ENCODE measurements around the gene SYTL2. TPM values are rescaled to one million over a fixed set of nuclear protein-coding genes. Genes with fewer than 3 reads are reported as not detected.

The SYTL2 gene
- total RNA-seq, 1 experiment from 2014 or later: 132 TPM

DNA sequence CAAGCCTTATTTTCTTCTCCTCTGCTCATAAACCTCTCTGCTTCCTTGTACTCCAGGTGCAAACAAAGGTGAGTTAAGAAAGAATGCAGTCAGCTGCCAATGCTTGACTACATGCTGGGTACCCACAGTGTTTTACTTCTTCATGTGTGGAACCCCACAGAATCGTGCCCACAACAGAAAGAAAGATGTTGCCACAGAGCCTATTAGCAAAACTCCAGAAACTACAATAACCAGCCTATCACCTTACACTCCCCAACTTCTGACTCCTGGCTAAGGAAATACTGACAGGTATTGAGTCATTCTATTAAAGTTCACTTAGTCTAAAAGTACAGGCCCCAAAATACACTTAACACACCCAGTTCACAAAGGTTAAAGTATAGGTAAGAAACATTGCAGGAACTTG, 68.1 kb downstream of the SYTL2 start:
- Histone ChIP-seq H3K36me3 (ENCODE audit: control insufficient read depth, insufficient read depth, low read length) (no peaks in the 10 kb centered on the region), H3K4me3 (ENCODE audit: low read depth in 2 of 2, low read length in 2 of 2) (no peak overlapping the region), H3K27me3 (ENCODE audit: control insufficient read depth, insufficient read depth, low read length) (no peaks in the 10 kb centered on the region), H3K27ac (ENCODE audit: low read length) (no peak overlapping the region), H3K9me3 (ENCODE audit: control insufficient read depth, insufficient read depth, low read depth, low read length) (no peaks in the 10 kb centered on the region), H3K4me1 (ENCODE audit: control insufficient read depth, insufficient read depth, low read length) (peaks cover 11% of the 10 kb centered on the region; the same call in 1 of the 2 replicates)
- no peak for ATAC-seq
- TF ChIP-seq TCF7L2 (IDR thresholded peaks at IDR 0.05; ENCODE audit: low read depth, low read length): no peak
- TF ChIP-seq, protein P1, sequence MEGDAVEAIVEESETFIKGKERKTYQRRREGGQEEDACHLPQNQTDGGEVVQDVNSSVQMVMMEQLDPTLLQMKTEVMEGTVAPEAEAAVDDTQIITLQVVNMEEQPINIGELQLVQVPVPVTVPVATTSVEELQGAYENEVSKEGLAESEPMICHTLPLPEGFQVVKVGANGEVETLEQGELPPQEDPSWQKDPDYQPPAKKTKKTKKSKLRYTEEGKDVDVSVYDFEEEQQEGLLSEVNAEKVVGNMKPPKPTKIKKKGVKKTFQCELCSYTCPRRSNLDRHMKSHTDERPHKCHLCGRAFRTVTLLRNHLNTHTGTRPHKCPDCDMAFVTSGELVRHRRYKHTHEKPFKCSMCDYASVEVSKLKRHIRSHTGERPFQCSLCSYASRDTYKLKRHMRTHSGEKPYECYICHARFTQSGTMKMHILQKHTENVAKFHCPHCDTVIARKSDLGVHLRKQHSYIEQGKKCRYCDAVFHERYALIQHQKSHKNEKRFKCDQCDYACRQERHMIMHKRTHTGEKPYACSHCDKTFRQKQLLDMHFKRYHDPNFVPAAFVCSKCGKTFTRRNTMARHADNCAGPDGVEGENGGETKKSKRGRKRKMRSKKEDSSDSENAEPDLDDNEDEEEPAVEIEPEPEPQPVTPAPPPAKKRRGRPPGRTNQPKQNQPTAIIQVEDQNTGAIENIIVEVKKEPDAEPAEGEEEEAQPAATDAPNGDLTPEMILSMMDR (IDR thresholded peaks at IDR 0.05): no peak
- no peak for TF ChIP-seq SIN3A (IDR thresholded peaks at IDR 0.05; ENCODE audit: borderline replicate concordance, insufficient read depth, low read depth, low read length)
- TF ChIP-seq POLR2AphosphoS5 (IDR thresholded peaks at IDR 0.05; ENCODE audit: low read depth, low read length): no peak
- no peak for TF ChIP-seq REST (IDR thresholded peaks at IDR 0.05; ENCODE audit: insufficient read depth in 1 of 2, low read depth in 2 of 2, low read length in 1 of 2)
- in situ Hi-C loops (cut with HindIII; ENCODE audit: low pct_unique_long_range_greater_than_20kb, low sequenced_read_pairs): no loop called here
- CTCF ChIA-PET: no interaction called here
- no peak for DNase-seq (ENCODE audit: low read depth, low spot score)
- POLR2A ChIA-PET: no interaction called here
- no TSS peak for BruUV-seq (replicated peaks)
- intact Hi-C loops (cut with micrococcal nuclease; ENCODE audit: unreplicated experiment): no loop called here

- POLR2A ChIA-PET: no interaction called here
- H3K4me3 ChIP-seq (ENCODE audit: low read depth in 2 of 2, low read length in 2 of 2): no peak overlapping the region
- 0 out of 2 replicates have a peak, but pooled peaks cover 2% of the 10 kb centered on the region for H3K36me3 ChIP-seq (ENCODE audit: control insufficient read depth, insufficient read depth, low read length)
- H3K4me1 ChIP-seq (ENCODE audit: control insufficient read depth, insufficient read depth, low read length): peaks cover 11% of the 10 kb centered on the region; the same call in 1 of the 2 replicates
- no peaks in the 10 kb centered on the region for H3K9me3 ChIP-seq (ENCODE audit: control insufficient read depth, insufficient read depth, low read depth, low read length)
- intact Hi-C loops (cut with micrococcal nuclease; ENCODE audit: unreplicated experiment) (no loop called here), in situ Hi-C loops (cut with HindIII; ENCODE audit: low pct_unique_long_range_greater_than_20kb, low sequenced_read_pairs) (no loop called here)
- ATAC-seq (no peak), DNase-seq (ENCODE audit: low read depth, low spot score) (no peak)
- BruUV-seq (replicated peaks): no TSS peak
- no peak for TF ChIP-seq REST (IDR thresholded peaks at IDR 0.05; ENCODE audit: insufficient read depth in 1 of 2, low read depth in 2 of 2, low read length in 1 of 2)
- TF ChIP-seq, protein P1 (IDR thresholded peaks at IDR 0.05): no peak
- no peak for TF ChIP-seq POLR2AphosphoS5 (IDR thresholded peaks at IDR 0.05; ENCODE audit: low read depth, low read length)
- no peak for TF ChIP-seq SIN3A (IDR thresholded peaks at IDR 0.05; ENCODE audit: borderline replicate concordance, insufficient read depth, low read depth, low read length)
- H3K27ac ChIP-seq (ENCODE audit: low read length): no peak overlapping the region
- H3K27me3 ChIP-seq (ENCODE audit: control insufficient read depth, insufficient read depth, low read length): no peaks in the 10 kb centered on the region
- CTCF ChIA-PET: no interaction called here
Measured at GRCh38 chr11:85742348-85742747, 68.6 kb downstream of the SYTL2 start.

All from Panc1 (cell line).